ENCODE results near the gene RALGPS1. TPM values are rescaled to one million over a fixed set of nuclear protein-coding genes. Genes with fewer than 3 reads are reported as not detected.

Gene RALGPS1
- total RNA-seq, 4 donors from 2014 or later, result 2.2 to 10.3 (median 5.4) TPM

DNA sequence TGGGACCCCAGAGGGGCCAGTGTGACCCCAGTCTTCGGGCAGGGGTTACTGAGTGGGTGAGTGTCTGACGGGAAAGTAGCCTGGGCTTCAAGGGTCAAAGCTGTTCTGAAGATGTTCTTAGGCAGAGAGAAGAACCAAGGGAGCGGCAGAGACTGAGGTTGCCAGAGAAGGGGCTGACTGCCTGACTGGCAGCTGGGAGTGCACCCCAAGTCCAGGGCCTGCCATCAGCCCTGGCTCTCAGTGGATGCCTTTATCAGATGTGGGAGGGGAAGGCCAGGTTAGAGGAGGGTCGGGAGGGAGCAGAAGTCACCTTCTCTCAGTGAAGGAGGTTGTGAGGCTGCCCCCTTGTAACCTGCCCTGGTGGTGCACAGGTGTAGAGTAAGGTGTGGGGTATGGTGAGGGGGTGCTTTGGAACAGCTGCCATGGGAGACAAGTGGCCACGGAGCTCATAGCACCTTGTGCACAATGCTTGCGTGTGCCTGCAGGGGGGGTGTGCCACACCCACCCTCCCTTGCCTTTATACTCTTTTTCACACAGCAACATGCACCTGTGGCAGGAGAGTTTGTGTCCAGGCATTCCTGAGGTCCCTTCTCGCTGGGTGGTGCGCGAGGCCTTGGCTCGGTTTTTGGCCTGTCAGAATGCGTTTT, 18.9 kb downstream of the RALGPS1 start:
- intact Hi-C loops (cut with DNase I; ENCODE audit: low total_unique reads), result no loop called here
- ATAC-seq, result no peak
- in situ Hi-C loops (cut with MboI; ENCODE audit: low sequenced_read_pairs in 4 of 4), result loop anchor here in 2 of 4 donors (25.0 kb wide), 2 partner anchors 454 to 479 kb away; partner anchors contain the start of genes SLC2A8 (in 1 of the 2) and ZNF79 (in 1 of the 2)

DNA sequence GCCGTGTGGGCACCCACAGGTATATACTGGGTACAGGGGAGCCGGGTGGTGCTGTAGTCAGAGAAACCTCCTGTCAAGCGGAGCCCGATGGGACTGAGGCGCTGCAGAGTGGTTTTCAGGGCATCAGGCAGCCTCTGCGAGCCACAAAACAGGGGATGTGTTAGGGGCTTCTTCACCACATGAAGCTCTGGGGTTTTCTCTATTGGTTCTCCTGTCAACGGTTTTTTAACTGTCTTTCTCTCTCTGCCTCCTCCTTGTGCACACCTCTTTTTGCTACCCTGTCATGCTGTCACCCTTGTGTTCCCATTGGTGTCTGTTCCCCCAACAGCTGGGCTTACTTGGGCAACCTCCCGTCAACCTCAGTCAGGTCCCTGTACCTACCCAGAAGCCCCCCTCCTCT, 19.9 kb downstream of the RALGPS1 start:
- in situ Hi-C loops (cut with MboI; ENCODE audit: low sequenced_read_pairs in 4 of 4), result loop anchor here in 2 of 4 donors (25.0 kb wide), 2 partner anchors 453 to 478 kb away; partner anchors contain the start of genes SLC2A8 (in 1 of the 2) and ZNF79 (in 1 of the 2)
- Histone ChIP-seq H3K27me3 (no peaks in the 10 kb centered on the region), H3K4me3 (no peak overlapping the region), H3K27ac (no peak overlapping the region), H3K9me3 (no peaks in the 10 kb centered on the region), H3K4me1 (no peaks in the 10 kb centered on the region), H3K36me3 (no peaks in the 10 kb centered on the region)
- intact Hi-C loops (cut with DNase I; ENCODE audit: low total_unique reads), result no loop called here
- no peak for DNase-seq
- TF ChIP-seq, protein P1, sequence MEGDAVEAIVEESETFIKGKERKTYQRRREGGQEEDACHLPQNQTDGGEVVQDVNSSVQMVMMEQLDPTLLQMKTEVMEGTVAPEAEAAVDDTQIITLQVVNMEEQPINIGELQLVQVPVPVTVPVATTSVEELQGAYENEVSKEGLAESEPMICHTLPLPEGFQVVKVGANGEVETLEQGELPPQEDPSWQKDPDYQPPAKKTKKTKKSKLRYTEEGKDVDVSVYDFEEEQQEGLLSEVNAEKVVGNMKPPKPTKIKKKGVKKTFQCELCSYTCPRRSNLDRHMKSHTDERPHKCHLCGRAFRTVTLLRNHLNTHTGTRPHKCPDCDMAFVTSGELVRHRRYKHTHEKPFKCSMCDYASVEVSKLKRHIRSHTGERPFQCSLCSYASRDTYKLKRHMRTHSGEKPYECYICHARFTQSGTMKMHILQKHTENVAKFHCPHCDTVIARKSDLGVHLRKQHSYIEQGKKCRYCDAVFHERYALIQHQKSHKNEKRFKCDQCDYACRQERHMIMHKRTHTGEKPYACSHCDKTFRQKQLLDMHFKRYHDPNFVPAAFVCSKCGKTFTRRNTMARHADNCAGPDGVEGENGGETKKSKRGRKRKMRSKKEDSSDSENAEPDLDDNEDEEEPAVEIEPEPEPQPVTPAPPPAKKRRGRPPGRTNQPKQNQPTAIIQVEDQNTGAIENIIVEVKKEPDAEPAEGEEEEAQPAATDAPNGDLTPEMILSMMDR (IDR thresholded peaks at IDR 0.05 in 4 of 5, conservative IDR thresholded peaks at IDR 0.05 in 1 of 5), result no peak
- no peak for TF ChIP-seq POLR2A (IDR thresholded peaks at IDR 0.05)
- no peak for ATAC-seq

More for the DNA sequence above, 18.9 kb downstream of the RALGPS1 start:
- Histone ChIP-seq H3K4me1 (no peaks in the 10 kb centered on the region), H3K27me3 (no peaks in the 10 kb centered on the region), H3K4me3 (no peak overlapping the region), H3K27ac (no peak overlapping the region), H3K36me3 (no peaks in the 10 kb centered on the region), H3K9me3 (no peaks in the 10 kb centered on the region)
- TF ChIP-seq, protein P1 (IDR thresholded peaks at IDR 0.05 in 4 of 5, conservative IDR thresholded peaks at IDR 0.05 in 1 of 5), result no peak
- no peak for TF ChIP-seq POLR2A (IDR thresholded peaks at IDR 0.05)
- DNase-seq, result no peak

DNA sequence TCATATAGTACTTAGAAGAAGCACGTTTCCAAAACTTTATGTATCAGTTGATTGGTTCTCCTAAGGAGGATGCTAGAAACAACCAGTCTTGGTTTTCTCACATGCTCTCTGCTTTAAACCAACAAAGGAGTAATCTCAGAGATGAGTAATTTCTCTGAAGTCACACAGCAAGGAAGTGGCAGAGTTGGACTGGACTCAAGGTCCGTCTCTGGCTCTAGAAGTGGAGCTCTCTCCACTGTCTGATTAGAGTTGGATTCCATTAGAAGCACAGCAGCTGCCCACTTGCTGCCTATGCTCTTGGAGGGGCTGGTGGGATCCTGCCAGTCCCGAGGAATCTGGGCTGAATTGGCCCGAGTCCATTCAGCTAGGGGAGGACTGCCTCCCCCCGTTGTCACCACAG, 21.0 kb downstream of the RALGPS1 start:
- ATAC-seq, result no peak
- Histone ChIP-seq H3K4me3 (no peak overlapping the region), H3K36me3 (no peaks in the 10 kb centered on the region), H3K27ac (no peak overlapping the region), H3K9me3 (no peaks in the 10 kb centered on the region), H3K4me1 (no peaks in the 10 kb centered on the region), H3K27me3 (no peaks in the 10 kb centered on the region)
- TF ChIP-seq, protein P1 (IDR thresholded peaks at IDR 0.05 in 4 of 5, conservative IDR thresholded peaks at IDR 0.05 in 1 of 5), result no peak
- no peak for TF ChIP-seq POLR2A (IDR thresholded peaks at IDR 0.05)
- no peak for DNase-seq
- intact Hi-C loops (cut with DNase I; ENCODE audit: low total_unique reads), result no loop called here
- in situ Hi-C loops (cut with MboI; ENCODE audit: low sequenced_read_pairs in 4 of 4), result loop anchor here in 2 of 4 donors (5.0 to 25.0 kb wide), 3 partner anchors 267 to 477 kb away; partner anchors contain the start of genes SLC2A8 (in 1 of the 2) and ZNF79 (in 1 of the 2)

DNA sequence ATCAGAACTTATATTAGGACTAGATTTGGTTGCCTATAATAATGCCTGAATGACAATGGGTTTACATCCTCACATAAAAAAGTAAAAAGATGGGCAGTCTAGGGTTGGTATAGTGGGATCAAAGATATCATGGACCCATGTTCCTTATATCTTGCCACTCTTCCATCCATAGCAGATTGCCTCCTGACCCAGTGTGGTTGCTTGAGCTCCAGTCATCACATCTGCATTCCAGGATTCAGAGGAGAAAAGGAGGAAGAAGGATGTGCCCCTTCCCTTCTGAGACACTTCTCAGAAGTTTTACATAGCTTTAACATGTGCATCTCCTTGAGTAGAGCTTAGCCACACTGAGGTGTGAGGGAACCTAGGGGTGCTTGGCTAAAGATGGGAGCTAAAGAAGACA, 22.9 kb downstream of the RALGPS1 start:
- TF ChIP-seq, protein P1 (IDR thresholded peaks at IDR 0.05 in 4 of 5, conservative IDR thresholded peaks at IDR 0.05 in 1 of 5), result no peak
- no peak for TF ChIP-seq POLR2A (IDR thresholded peaks at IDR 0.05)
- no peaks in the 10 kb centered on the region for H3K9me3 ChIP-seq
- no peak for DNase-seq
- no peak overlapping the region for H3K4me3 ChIP-seq
- in situ Hi-C loops (cut with MboI; ENCODE audit: low sequenced_read_pairs in 4 of 4) (loop anchor here in 2 of 4 donors (5.0 to 25.0 kb wide), 3 partner anchors 265 to 475 kb away; partner anchors contain the start of genes SLC2A8 (in 1 of the 2) and ZNF79 (in 1 of the 2)), intact Hi-C loops (cut with DNase I; ENCODE audit: low total_unique reads) (no loop called here)
- no peak for ATAC-seq
- H3K4me1 ChIP-seq, result peaks cover 0 to 9% of the 10 kb centered on the region in 2 donors
- no peaks in the 10 kb centered on the region for H3K27me3 ChIP-seq
- no peak overlapping the region for H3K27ac ChIP-seq
- no peaks in the 10 kb centered on the region for H3K36me3 ChIP-seq

Measured in gastrocnemius medialis (tissue), 4 donors.